GM18951 (cell line): ENCODE results near the gene PIK3AP1.

ENCODE experiments used
- POLR2A ChIP-seq: IDR thresholded peaks from 4 replicates; pipeline ENCODE4 v1.6.1; 2011; ENCODE audit warnings: mild to moderate bottlenecking; ENCODE audit not compliant: insufficient read length, insufficient read depth; ENCODE audit errors: extremely low read depth
- in situ Hi-C: fragments of 300-500 bp; cut with MboI; formaldehyde crosslinking; loops from one replicate; pipeline ENCODE4 v1.12.0; 2022; ENCODE audit warnings: low sequenced_read_pairs, mixed read lengths, inconsistent platforms; ENCODE audit not compliant: unreplicated experiment

Gene PIK3AP1

DNA sequence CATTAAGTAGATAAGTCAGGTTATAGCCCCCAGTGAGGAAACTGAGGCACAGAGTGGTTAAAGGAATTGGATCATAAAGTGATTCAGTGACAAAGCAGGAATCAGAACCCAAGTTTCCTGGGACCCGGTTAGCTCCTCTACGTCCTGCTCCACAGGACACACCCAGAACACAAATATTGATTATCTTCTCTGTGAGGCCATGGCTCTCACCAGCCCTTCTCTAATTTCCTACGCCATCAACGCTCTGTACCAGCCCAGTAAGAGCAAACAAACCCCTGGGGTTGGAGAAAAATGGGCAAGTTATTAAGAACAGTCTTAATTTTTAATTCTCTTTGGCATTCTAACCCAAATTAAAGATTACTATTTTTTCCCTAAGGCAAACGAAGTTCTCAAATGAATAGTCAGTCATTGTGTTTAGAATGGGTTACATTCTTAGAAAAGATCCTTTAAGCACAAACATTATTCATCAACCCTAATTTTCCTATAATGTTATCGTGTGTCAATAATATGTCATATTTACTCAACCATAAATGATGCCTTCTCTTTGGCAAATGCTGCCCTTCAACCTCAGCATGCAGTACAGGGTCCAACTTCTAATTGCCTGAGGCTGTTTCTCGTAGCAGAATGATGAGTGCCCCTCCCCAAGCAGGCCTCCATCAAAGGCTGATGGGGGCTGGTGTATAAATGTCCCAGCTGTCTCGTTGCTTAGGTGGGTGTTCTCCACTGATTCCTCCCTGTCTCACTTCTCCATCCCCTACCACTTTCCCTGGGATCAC, 108.1 kb downstream of the PIK3AP1 start:
- in situ Hi-C loops: no loop called here

GRCh38 chr10:96610817-96611216, 109.5 kb downstream of the PIK3AP1 start:
- in situ Hi-C loops: no loop called here
- TF ChIP-seq POLR2A: no peak

More for the DNA sequence above, 108.1 kb downstream of the PIK3AP1 start:
- no peak for TF ChIP-seq POLR2A

GRCh38 chr10:96609510-96609909, 110.8 kb downstream of the PIK3AP1 start:
- no peak for TF ChIP-seq POLR2A
- in situ Hi-C loops: no loop called here

DNA sequence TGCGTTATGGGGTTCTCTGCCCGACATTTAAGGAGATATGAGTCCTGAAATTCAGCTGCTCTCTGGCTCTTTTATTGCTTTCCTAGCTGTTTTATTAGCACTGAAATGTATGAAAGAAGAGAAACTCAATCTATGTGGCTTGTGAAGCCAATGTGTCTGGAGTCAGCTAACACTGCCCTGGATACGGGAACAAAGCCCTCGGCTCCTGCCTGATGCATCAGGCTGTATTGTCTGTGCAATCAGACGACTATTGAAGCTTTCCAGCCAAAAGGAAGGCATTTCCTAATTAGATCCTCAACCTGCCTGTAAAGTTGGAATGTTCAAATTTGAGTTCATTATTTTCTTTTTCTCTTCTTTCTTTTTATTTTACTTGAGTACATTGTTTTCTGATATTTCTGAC, 111.5 kb downstream of the PIK3AP1 start:
- in situ Hi-C loops: no loop called here
- no peak for TF ChIP-seq POLR2A

DNA sequence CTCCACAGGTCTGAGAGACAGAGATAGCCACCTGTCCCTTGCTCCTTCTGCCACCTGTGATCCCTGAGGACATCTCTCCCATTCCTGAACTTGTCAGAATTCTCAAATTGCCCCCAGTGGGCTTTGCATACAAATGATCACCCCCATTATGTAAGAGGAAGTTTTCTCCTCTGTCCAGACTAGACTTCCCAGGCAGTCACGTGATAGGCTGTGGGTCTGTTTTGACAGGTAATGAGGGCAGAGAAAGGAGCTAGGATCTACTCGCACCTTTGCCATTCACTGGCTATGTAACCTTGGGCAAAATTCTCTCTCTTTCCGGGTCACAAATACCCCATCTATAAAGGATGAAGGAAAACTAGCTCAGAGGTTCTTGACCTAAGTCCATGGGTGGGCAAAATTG, 112.1 kb downstream of the PIK3AP1 start:
- TF ChIP-seq POLR2A: no peak
- in situ Hi-C loops: no loop called here

DNA sequence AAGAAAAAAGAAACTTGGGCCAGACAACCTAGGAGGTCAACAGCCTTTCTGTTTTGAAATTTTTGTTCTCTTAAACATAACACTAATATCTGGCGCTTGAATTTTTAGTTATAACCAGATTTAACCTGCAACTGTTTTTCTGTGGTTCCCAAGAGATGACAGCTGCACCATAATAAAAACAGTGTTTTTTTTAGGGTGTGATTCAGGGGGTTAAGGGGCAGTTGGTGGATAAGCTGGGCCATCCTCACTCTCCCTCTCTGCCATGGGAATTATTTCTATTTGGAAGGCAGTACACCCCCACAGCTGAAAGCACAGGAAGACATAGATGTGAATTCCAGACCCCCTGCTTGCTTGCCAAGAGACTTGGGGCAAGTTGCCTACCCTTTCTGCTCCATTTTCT, 113.4 kb downstream of the PIK3AP1 start:
- in situ Hi-C loops: no loop called here
- no peak for TF ChIP-seq POLR2A

DNA sequence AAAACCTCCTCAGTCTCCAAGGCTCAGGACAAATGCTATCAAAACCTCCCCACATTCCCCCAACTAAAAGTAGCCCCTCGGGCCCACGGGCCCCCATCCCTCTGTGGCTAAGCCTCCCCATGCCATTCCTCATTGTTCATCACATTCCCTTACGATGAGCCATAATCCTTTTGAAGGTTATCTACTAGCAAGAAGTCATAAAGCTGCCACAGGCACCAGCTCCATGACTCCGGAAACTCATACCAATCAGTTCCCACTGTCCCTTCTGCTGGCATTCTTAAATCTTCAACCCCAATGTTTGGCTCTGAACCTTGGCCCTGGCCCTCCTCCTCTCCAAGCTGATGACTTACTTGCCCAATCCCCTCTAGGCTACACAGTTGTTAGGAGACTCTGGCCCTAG, 114.1 kb downstream of the PIK3AP1 start:
- in situ Hi-C loops: no loop called here
- TF ChIP-seq POLR2A: no peak

GRCh38 chr10:96600337-96600736, 120.0 kb downstream of the PIK3AP1 start:
- in situ Hi-C loops: no loop called here

DNA sequence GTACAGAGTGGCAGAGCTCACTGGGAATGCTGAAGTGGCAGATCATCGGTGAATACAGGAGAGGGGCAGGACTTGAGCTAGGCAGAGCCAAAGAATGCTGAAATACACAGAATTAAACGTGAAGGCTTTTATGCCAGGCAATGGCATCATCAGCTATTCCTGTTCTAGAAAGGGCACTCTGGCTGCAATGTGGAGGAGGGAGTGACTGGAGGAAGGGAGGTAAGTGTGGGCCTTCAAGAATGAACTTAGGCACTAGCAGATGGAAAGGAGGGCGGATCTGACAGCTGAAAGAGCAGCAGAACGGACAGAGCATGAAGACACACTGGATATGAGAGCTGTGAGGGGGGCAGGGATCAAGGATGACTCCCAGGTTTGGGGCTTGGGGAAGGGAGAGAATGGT, 121.5 kb downstream of the PIK3AP1 start:
- no peak for TF ChIP-seq POLR2A
- in situ Hi-C loops: no loop called here

More at GRCh38 chr10:96600337-96600736, 120.0 kb downstream of the PIK3AP1 start:
- no peak for TF ChIP-seq POLR2A

GRCh38 chr10:96596422-96597407, 123.6 kb downstream of the PIK3AP1 start:
- in situ Hi-C loops: no loop called here
- no peak for TF ChIP-seq POLR2A

DNA sequence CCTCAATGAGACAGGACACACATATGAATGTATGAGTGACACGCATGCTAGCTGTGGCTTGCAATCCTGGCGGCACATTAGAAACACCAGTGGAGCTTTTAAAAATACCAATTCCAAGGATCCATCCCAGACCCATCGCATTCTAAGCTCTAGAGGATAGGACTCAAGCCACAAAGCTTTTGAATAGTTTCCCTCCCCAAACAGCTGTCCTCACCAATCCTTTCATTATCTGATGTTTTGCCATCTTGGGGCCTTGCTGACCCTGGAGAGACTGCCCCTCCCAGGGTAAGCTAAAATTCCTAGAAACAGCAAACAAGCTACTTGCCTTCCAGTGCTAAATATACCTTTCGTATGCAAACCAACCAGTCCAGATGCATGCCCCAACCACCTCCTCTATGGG, 124.6 kb downstream of the PIK3AP1 start:
- in situ Hi-C loops: no loop called here

GRCh38 chr10:96591946-96592345, 128.4 kb downstream of the PIK3AP1 start:
- no peak for TF ChIP-seq POLR2A
- in situ Hi-C loops: no loop called here

More for the DNA sequence above, 124.6 kb downstream of the PIK3AP1 start:
- TF ChIP-seq POLR2A: no peak

GRCh38 chr10:96588616-96589419, 131.5 kb downstream of the PIK3AP1 start:
- in situ Hi-C loops: no loop called here
- no peak for TF ChIP-seq POLR2A
